Measurements from ENCODE around the gene ZP1.

The ZP1 gene

GRCh38 chr11:60852982-60853950, 14.1 kb upstream of the ZP1 start:
- H3K9ac ChIP-seq (ENCODE audit: insufficient read length, low read depth): no peak overlapping the region
- no peaks in the 10 kb centered on the region for H3K27me3 ChIP-seq (ENCODE audit: insufficient read depth, insufficient read length)
- TF ChIP-seq SUZ12 (IDR thresholded peaks at IDR 0.05; ENCODE audit: extremely low read depth, insufficient read depth, insufficient read length): no peak
- no peak for TF ChIP-seq ZNF274 (IDR thresholded peaks at IDR 0.05; ENCODE audit: low read depth, low read length)
- no peak for TF ChIP-seq YY1 (IDR thresholded peaks at IDR 0.05; ENCODE audit: insufficient read depth, insufficient read length)
- H3K9me3 ChIP-seq (ENCODE audit: insufficient read depth, low read length): no peaks in the 10 kb centered on the region
- no peak overlapping the region for H3K4me3 ChIP-seq (ENCODE audit: insufficient read length, low read depth)
- no peak for DNase-seq (ENCODE audit: low read depth, low spot score)
- H3K4me1 ChIP-seq (ENCODE audit: insufficient read depth, insufficient read length): peaks cover 6% of the 10 kb centered on the region
- peaks cover 54% of the 10 kb centered on the region for H3K36me3 ChIP-seq (ENCODE audit: insufficient read depth, insufficient read length, low read length)

- Histone ChIP-seq H3K4me1 (ENCODE audit: insufficient read depth, insufficient read length) (peaks cover 9% of the 10 kb centered on the region), H3K9me3 (ENCODE audit: insufficient read depth, low read length) (no peaks in the 10 kb centered on the region), H3K4me3 (ENCODE audit: insufficient read length, low read depth) (no peak overlapping the region), H3K9ac (ENCODE audit: insufficient read length, low read depth) (no peak overlapping the region), H3K27me3 (ENCODE audit: insufficient read depth, insufficient read length) (no peaks in the 10 kb centered on the region), H3K36me3 (ENCODE audit: insufficient read depth, insufficient read length, low read length) (peaks cover 44% of the 10 kb centered on the region)
- DNase-seq (ENCODE audit: low read depth, low spot score): no peak
- TF ChIP-seq SUZ12 (IDR thresholded peaks at IDR 0.05; ENCODE audit: extremely low read depth, insufficient read depth, insufficient read length) (no peak), YY1 (IDR thresholded peaks at IDR 0.05; ENCODE audit: insufficient read depth, insufficient read length) (no peak), ZNF274 (IDR thresholded peaks at IDR 0.05; ENCODE audit: low read depth, low read length) (no peak)
These were observed 13.0 kb upstream of the ZP1 start for GRCh38 chr11:60854140-60854846.

- no peaks in the 10 kb centered on the region for H3K27me3 ChIP-seq (ENCODE audit: insufficient read depth, insufficient read length)
- peaks cover 36% of the 10 kb centered on the region for H3K36me3 ChIP-seq (ENCODE audit: insufficient read depth, insufficient read length, low read length)
- DNase-seq (ENCODE audit: low read depth, low spot score): no peak
- peaks cover 9% of the 10 kb centered on the region for H3K4me1 ChIP-seq (ENCODE audit: insufficient read depth, insufficient read length)
- H3K4me3 ChIP-seq (ENCODE audit: insufficient read length, low read depth): no peak overlapping the region
- H3K9ac ChIP-seq (ENCODE audit: insufficient read length, low read depth): no peak overlapping the region
- TF ChIP-seq YY1 (IDR thresholded peaks at IDR 0.05; ENCODE audit: insufficient read depth, insufficient read length) (no peak), SUZ12 (IDR thresholded peaks at IDR 0.05; ENCODE audit: extremely low read depth, insufficient read depth, insufficient read length) (no peak), ZNF274 (IDR thresholded peaks at IDR 0.05; ENCODE audit: low read depth, low read length) (no peak)
- H3K9me3 ChIP-seq (ENCODE audit: insufficient read depth, low read length): no peaks in the 10 kb centered on the region
These were observed 12.3 kb upstream of the ZP1 start for GRCh38 chr11:60854847-60855725.

- Histone ChIP-seq H3K9ac (ENCODE audit: insufficient read length, low read depth) (no peak within 1 kb of the TSS), H3K4me3 (ENCODE audit: insufficient read length, low read depth) (no peak within 1 kb of the TSS), H3K9me3 (ENCODE audit: insufficient read depth, low read length) (no peaks in the 10 kb centered on the region), H3K27me3 (ENCODE audit: insufficient read depth, insufficient read length) (no peaks in the 10 kb centered on the region), H3K4me1 (ENCODE audit: insufficient read depth, insufficient read length) (peaks cover 9% of the 10 kb centered on the region), H3K36me3 (ENCODE audit: insufficient read depth, insufficient read length, low read length) (peaks cover 27% of the 10 kb centered on the region)
- TF ChIP-seq SUZ12 (IDR thresholded peaks at IDR 0.05; ENCODE audit: extremely low read depth, insufficient read depth, insufficient read length) (no peak), ZNF274 (IDR thresholded peaks at IDR 0.05; ENCODE audit: low read depth, low read length) (no peak), YY1 (IDR thresholded peaks at IDR 0.05; ENCODE audit: insufficient read depth, insufficient read length) (no peak)
- DNase-seq (ENCODE audit: low read depth, low spot score): no peak
These were observed 11.4 kb upstream of the ZP1 start, which contains the start of gene PTGDR2 for GRCh38 chr11:60855726-60856633. PTGDR2 (minus strand) TSS chr11:60855950; CDS start chr11:60853722, 2,228 bp downstream.

GRCh38 chr11:60857378-60858232, 9.7 kb upstream of the ZP1 start:
- DNase-seq (ENCODE audit: low read depth, low spot score): no peak
- peaks cover 9% of the 10 kb centered on the region for H3K4me1 ChIP-seq (ENCODE audit: insufficient read depth, insufficient read length)

More at GRCh38 chr11:60857378-60858232, 9.7 kb upstream of the ZP1 start:
- Histone ChIP-seq H3K4me3 (ENCODE audit: insufficient read length, low read depth) (no peak overlapping the region), H3K36me3 (ENCODE audit: insufficient read depth, insufficient read length, low read length) (peaks cover 12% of the 10 kb centered on the region), H3K9me3 (ENCODE audit: insufficient read depth, low read length) (no peaks in the 10 kb centered on the region), H3K27me3 (ENCODE audit: insufficient read depth, insufficient read length) (no peaks in the 10 kb centered on the region), H3K9ac (ENCODE audit: insufficient read length, low read depth) (no peak overlapping the region)
- TF ChIP-seq ZNF274 (IDR thresholded peaks at IDR 0.05; ENCODE audit: low read depth, low read length) (no peak), SUZ12 (IDR thresholded peaks at IDR 0.05; ENCODE audit: extremely low read depth, insufficient read depth, insufficient read length) (no peak), YY1 (IDR thresholded peaks at IDR 0.05; ENCODE audit: insufficient read depth, insufficient read length) (no peak)
